Measurements from ENCODE around the gene STX3.

- no peak for TF ChIP-seq POLR2AphosphoS5 (IDR thresholded peaks at IDR 0.05; ENCODE audit: insufficient read depth, low read depth, low read length)
- no peak for TF ChIP-seq JUN (IDR thresholded peaks at IDR 0.05; ENCODE audit: borderline replicate concordance, insufficient read depth, insufficient read length, low read depth)
- TF ChIP-seq EZH2 (IDR thresholded peaks at IDR 0.05; ENCODE audit: borderline replicate concordance, low read depth, low read length, severe bottlenecking): no peak
- no peak for TF ChIP-seq CTCF (IDR thresholded peaks at IDR 0.05; ENCODE audit: extremely low read depth in 1 of 2, insufficient read depth in 1 of 2, low read depth in 1 of 2, low read length in 2 of 2)
- TF ChIP-seq MAX (IDR thresholded peaks at IDR 0.05; ENCODE audit: insufficient read depth, insufficient read length): no peak
- peak; percentile 4 for TF ChIP-seq POLR2A (IDR thresholded peaks at IDR 0.05; ENCODE audit: low read depth, low read length)
- TF ChIP-seq GATA2 (IDR thresholded peaks at IDR 0.05; ENCODE audit: insufficient read depth, insufficient read length, low read depth, low read length): no peak
- no peak for TF ChIP-seq FOS (IDR thresholded peaks at IDR 0.05; ENCODE audit: borderline replicate concordance, insufficient read depth, low read length)
- TF ChIP-seq MYC (IDR thresholded peaks at IDR 0.05; ENCODE audit: low read depth, low read length): no peak
Observed at GRCh38 chr11:59810911-59811259, 55.7 kb downstream of the STX3 start.
